K562 (cell line): ENCODE data around the gene PHKA1. TPM values are rescaled to one million over a fixed set of nuclear protein-coding genes. Genes with fewer than 3 reads are reported as not detected.

Experiments used
- AFF4 ChIP-seq: sonication (generic); formaldehyde crosslinking; IDR thresholded peaks from 2 replicates; pipeline ENCODE4 v1.8.0; 2023; ENCODE audit warnings: mild to moderate bottlenecking, missing genetic modification reagents
- BRD9 ChIP-seq: fragments of 450-650 bp; IDR thresholded peaks from 2 replicates; pipeline ENCODE4 v1.6.1; 2018; ENCODE audit warnings: low read depth; ENCODE audit not compliant: partially characterized antibody
- CREB5 ChIP-seq: fragments of 250-450 bp; sonication (Bioruptor Pico); IDR thresholded peaks from 2 replicates; pipeline ENCODE4 v1.5.0; 2020; ENCODE audit warnings: mild to moderate bottlenecking
- ELF4 ChIP-seq: fragments of 450-650 bp; formaldehyde crosslinking; IDR thresholded peaks from 2 replicates; pipeline ENCODE4 v1.4.0; 2022; ENCODE audit warnings: missing genetic modification characterization
- HMGN3 ChIP-seq: IDR thresholded peaks from 2 replicates; pipeline ENCODE4 v1.6.1; 2011; ENCODE audit warnings: borderline replicate concordance, low read depth, mild to moderate bottlenecking, mixed read lengths, low read length; ENCODE audit not compliant: insufficient read length; ENCODE audit errors: extremely low read depth
- KDM4B ChIP-seq, 2 experiments: fragments of 450-650 bp in 1 of 2; sonication (generic) in 1 of 2; IDR thresholded peaks; 2 replicates each; pipeline ENCODE4 v1.6.1; 2016 to 2017; ENCODE audit warnings: borderline replicate concordance in 2 of 2, antibody characterized with exemption in 1 of 2, low read depth in 1 of 2, mild to moderate bottlenecking in 1 of 2
- KLF1 ChIP-seq: fragments of 450-650 bp; IDR thresholded peaks from 2 replicates; pipeline ENCODE4 v1.6.1; 2016; ENCODE audit warnings: missing genetic modification characterization, missing compliant biosample characterization
- PHB ChIP-seq: fragments of 250-450 bp; sonication (Bioruptor Pico); IDR thresholded peaks from 2 replicates; pipeline ENCODE4 v1.5.0; 2021
- RFX5 ChIP-seq: IDR thresholded peaks from 2 replicates; pipeline ENCODE4 v1.6.1; 2011; ENCODE audit warnings: low read depth, mild to moderate bottlenecking, improper control_type of control experiment, low read length
- SMC3 ChIP-seq: conservative IDR thresholded peaks from 2 replicates; pipeline ENCODE4 v1.6.1; 2011; ENCODE audit warnings: low read depth, low read length, improper control_type of control experiment; ENCODE audit not compliant: insufficient read depth
- TBP ChIP-seq: optimal IDR thresholded peaks from 2 replicates; pipeline ENCODE3; 2011; ENCODE audit warnings: low read depth, low read length, improper control_type of control experiment
- TCFL5 ChIP-seq: fragments of 250-450 bp; sonication (Bioruptor Pico); conservative IDR thresholded peaks from 2 replicates; pipeline ENCODE4 v1.6.1; 2021; ENCODE audit warnings: mild to moderate bottlenecking, moderate library complexity, matching md5 sums
- U2AF2 ChIP-seq: fragments of 200-400 bp; formaldehyde crosslinking; optimal IDR thresholded peaks from 2 replicates; pipeline ENCODE3; 2017; ENCODE audit warnings: low read depth, mild to moderate bottlenecking, low read length
- YY1 ChIP-seq, 3 experiments: IDR thresholded peaks; 2 replicates each; pipeline ENCODE4 v1.6.1; 2011; ENCODE audit warnings: low read length in 2 of 3, mild to moderate bottlenecking in 2 of 3, moderate library complexity in 2 of 3, borderline replicate concordance in 1 of 3, control low read depth in 1 of 3, low read depth in 1 of 3; ENCODE audit not compliant: insufficient read depth in 3 of 3, insufficient replicate concordance in 2 of 3, control insufficient read depth in 1 of 3, insufficient read length in 1 of 3; ENCODE audit errors: extremely low read depth in 1 of 3
- ZBTB1 ChIP-seq: sonication (generic); formaldehyde crosslinking; IDR thresholded peaks from 2 replicates; pipeline ENCODE4 v1.8.1; 2023; ENCODE audit warnings: missing genetic modification reagents, low read depth, mild to moderate bottlenecking, borderline replicate concordance
- ZNF124 ChIP-seq: sonication (generic); formaldehyde crosslinking; IDR thresholded peaks from 2 replicates; pipeline ENCODE4 v1.8.1; 2022; ENCODE audit warnings: missing genetic modification reagents
- ZNF133 ChIP-seq: fragments of 250-450 bp; sonication (Bioruptor Pico); IDR thresholded peaks from 2 replicates; pipeline ENCODE4 v1.4.0; 2020; ENCODE audit warnings: mild to moderate bottlenecking
- ZNF197 ChIP-seq: fragments of 200-800 bp; sonication (Bioruptor generic); IDR thresholded peaks from 2 replicates; pipeline ENCODE4 v1.6.1; 2016; ENCODE audit warnings: low read depth, missing genetic modification characterization, missing compliant biosample characterization
- polyA plus RNA-seq, 8 experiments: library from polyadenylated mRNA; depleted of rRNA in 4 of 8; stranded (reverse) in 5 of 8; unstranded in 3 of 8; fragments of >200 nt; fragmentation: Nextera tagmentation in 2 of 8; fragmentation: Illumina TruSeq in 1 of 8; extraction: Ambion mirVana in 2 of 8; extraction: Trizol in 1 of 8; gene quantifications; 2 replicates each; pipeline versions ENCODE4 v1.2.1 to v1.2.3, GENCODE V29; 2011 to 2014; ENCODE audit warnings: inconsistent platforms in 1 of 8, missing spikeins in 1 of 8
- total RNA-seq, 7 experiments: library from RNA; depleted of rRNA in 6 of 7; stranded (reverse); fragments of >200 nt in 6 of 7; fragmentation: Illumina TruSeq in 2 of 7; extraction: Trizol in 2 of 7; gene quantifications; 2 replicates each; pipeline versions ENCODE4 v1.2.1 to v1.2.3, GENCODE V29; 2011 to 2021; ENCODE audit warnings: low replicate concordance in 1 of 7
- TF ChIP-seq, protein P1 (sequence below): fragments of 450-650 bp; IDR thresholded peaks from 2 replicates; pipeline ENCODE4 v1.6.1; 2017; ENCODE audit warnings: mild to moderate bottlenecking, moderate library complexity

Gene PHKA1
- total and polyA plus RNA-seq, 9 of the 15 experiments (the other 6 are each of a cell fraction or from before 2014, with no cell fraction given) = 2.4 to 9.6 (median 5.8) TPM

GRCh38 chrX:72572248-72573157 is 141.6 kb downstream of the PHKA1 start, which contains the start of gene HDAC8 (continued):
- TF ChIP-seq AFF4 (CRISPR knock-in tag) (no peak), ZBTB1 (CRISPR knock-in tag) (no peak), RFX5 (no peak), KLF1 (no peak), ZNF124 (CRISPR knock-in tag) (no peak), ZNF197 (CRISPR knock-in tag) (no peak), KDM4B (IDR thresholded peaks at IDR 0.05; ENCODE audit: borderline replicate concordance in 2 of 2, low read depth in 1 of 2) (no peak), SMC3 (no peak), CREB5 (CRISPR knock-in tag) (no peak), TBP (peak; percentile 43), TCFL5 (no peak), U2AF2 (no peak), BRD9 (no peak), ELF4 (CRISPR knock-in tag) (no peak), ZNF133 (CRISPR knock-in tag) (no peak), HMGN3 (no peak), YY1 (IDR thresholded peaks at IDR 0.05; ENCODE audit: borderline replicate concordance in 1 of 3, control insufficient read depth in 1 of 3, extremely low read depth in 1 of 3, insufficient read depth in 3 of 3, insufficient read length in 1 of 3, insufficient replicate concordance in 2 of 3, low read depth in 1 of 3, low read length in 2 of 3) (no peak), PHB (CRISPR knock-in tag) (no peak)
- TF ChIP-seq, protein P1, sequence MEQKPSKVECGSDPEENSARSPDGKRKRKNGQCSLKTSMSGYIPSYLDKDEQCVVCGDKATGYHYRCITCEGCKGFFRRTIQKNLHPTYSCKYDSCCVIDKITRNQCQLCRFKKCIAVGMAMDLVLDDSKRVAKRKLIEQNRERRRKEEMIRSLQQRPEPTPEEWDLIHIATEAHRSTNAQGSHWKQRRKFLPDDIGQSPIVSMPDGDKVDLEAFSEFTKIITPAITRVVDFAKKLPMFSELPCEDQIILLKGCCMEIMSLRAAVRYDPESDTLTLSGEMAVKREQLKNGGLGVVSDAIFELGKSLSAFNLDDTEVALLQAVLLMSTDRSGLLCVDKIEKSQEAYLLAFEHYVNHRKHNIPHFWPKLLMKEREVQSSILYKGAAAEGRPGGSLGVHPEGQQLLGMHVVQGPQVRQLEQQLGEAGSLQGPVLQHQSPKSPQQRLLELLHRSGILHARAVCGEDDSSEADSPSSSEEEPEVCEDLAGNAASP = no peak
